ENCODE measurements around the gene TGFBR1.
A peak's percentile ranks its signal among the peaks of the same experiment; 100 is the strongest.
"Not testable (repeated sequence)": the region's sequence is repeated elsewhere in the genome, so short reads cannot be mapped to it uniquely, and the experiment has no call there.

Gene TGFBR1

GRCh38 chr9:99076483-99077171 is 28.3 kb upstream of the TGFBR1 start:
- peak; percentile 56 for DNase-seq

- DNase-seq: no peak
These were observed 26.2 kb upstream of the TGFBR1 start for GRCh38 chr9:99078717-99079116.

- no peak for DNase-seq
These were observed 25.4 kb upstream of the TGFBR1 start for GRCh38 chr9:99079542-99079941.

DNA sequence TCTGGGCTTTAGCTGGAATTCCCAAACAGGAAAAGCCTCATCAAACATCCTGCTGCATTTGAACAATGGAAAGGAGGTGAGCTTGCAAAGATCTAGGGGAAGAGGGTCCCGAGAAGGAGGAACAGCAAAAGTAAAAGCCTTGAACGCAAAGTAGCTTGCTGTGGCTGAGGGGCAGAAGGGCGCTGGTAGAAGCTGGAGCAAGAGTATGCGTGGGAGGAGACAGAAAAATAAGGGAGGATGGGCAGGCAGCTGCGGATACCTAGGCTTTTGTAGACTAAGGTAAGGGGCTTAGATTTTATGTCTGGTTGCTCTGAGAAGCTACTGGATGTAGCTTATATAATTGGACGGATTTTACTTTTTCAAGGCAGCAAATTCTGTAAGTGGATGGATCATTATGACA is 21.9 kb upstream of the TGFBR1 start:
- DNase-seq: no peak

DNA sequence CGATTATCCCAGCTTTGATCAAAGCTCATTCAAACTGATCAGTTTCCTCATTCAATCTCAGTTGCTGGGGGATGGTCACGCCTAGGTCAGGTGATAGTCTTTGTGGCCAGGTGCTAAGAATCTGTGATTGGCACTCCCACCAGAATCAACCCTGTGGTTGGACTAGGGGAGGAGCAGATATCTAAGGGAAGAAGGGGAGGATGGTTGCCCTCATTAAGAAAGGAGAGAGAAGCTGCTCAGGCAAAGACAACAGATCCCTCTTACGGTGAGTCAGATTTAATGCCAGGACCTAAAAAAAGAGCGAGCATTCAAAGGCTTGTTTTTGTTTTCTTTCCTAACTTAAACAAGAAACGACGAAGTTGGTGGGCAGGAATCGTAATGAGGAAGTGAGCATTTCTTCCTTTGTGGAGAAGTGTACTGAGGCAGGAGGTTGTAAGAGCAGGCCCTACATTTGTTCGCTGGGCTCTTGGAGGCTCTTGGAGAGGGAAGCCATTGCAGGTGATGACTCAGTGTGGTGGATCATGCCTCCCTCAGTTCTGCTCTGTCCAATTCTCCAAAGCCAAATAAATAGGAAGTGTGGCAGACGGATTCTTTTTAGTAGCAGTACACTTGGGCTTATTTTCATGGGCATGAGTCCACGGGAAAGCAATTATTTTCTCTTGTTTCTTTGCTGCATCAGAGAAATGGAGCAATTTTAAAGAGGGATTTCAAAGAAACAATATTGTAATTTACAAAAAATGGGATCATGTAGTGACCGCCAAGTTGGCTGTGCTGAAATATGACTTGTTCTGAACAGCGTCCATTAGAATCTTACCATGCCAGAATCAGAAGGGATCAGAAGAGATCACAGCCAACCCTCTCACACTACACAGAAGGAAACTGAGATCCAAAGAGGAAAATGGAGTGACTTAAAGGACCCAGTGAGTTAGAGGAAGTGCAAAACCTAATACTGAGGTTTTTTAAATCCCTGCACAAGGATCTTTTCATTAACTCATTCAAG is 18.7 kb upstream of the TGFBR1 start:
- no peak for DNase-seq

- no peak for DNase-seq
These were observed 17.5 kb upstream of the TGFBR1 start for GRCh38 chr9:99087462-99087861.

GRCh38 chr9:99090336-99091130 is 14.4 kb upstream of the TGFBR1 start:
- DNase-seq: no peak

DNA sequence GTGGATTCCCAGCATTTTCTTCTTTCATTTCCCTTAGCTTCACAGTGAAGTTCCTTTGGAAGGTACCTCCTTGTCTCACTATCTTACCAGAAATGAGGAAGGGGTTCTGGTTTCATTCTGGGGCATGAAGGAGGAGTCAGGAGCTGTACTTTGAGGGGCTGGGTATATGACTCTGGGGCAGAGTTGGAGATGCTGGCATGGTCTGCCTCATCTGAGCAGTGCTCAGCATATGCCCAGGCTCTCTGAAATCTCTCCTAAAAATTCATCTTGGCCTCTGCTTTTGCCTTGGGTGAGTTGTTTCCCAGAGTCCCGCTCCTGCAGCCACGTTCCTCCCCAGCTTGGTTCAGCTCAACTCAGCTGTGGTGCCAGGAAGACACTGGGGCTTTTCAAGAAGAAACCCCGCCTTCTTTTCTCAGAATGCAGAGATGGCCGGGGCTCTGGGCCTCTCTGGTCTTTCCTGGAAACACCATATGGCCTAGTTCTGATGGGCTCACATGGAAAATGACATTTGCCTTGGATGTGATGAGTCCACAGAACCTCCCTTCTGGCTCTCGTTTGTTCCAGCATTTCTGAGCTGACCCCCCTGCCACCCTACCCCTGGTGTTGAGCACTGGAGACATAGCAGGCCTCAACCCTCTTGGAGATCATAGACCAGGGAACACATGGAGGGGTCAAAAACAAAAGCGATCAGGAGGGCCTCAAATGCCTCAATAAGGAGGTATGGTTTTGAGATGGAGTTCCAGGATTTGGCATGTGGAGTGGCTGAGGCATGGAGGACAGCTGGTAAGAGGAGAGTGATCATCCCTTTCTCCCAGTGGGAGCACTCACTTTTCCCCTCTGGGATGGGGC is 12.0 kb upstream of the TGFBR1 start:
- DNase-seq: peak; percentile 39

GRCh38 chr9:99093492-99093791 is 11.5 kb upstream of the TGFBR1 start:
- DNase-seq: no peak

- no peak for DNase-seq
These were observed 9.3 kb upstream of the TGFBR1 start for GRCh38 chr9:99095565-99095964.

DNA sequence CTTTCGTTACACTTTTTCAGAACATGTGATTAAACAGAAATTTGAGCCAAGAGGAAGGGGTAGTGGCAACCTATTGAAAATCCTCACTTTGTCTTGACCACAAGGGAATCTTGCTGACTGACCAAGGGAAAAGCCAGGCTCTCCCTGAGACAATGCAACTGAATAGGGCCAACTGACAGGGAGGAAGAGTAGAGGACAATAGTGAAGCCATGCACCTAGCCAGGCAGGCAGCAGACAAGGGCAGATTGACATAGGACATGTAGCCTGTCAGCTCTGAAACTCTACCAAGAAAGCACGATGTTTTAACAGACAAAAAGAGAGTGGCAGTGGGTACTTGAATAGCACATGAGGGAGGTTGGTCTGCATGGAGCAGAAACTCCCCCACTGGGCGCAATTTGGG is 8.5 kb upstream of the TGFBR1 start:
- no peak for DNase-seq

DNA sequence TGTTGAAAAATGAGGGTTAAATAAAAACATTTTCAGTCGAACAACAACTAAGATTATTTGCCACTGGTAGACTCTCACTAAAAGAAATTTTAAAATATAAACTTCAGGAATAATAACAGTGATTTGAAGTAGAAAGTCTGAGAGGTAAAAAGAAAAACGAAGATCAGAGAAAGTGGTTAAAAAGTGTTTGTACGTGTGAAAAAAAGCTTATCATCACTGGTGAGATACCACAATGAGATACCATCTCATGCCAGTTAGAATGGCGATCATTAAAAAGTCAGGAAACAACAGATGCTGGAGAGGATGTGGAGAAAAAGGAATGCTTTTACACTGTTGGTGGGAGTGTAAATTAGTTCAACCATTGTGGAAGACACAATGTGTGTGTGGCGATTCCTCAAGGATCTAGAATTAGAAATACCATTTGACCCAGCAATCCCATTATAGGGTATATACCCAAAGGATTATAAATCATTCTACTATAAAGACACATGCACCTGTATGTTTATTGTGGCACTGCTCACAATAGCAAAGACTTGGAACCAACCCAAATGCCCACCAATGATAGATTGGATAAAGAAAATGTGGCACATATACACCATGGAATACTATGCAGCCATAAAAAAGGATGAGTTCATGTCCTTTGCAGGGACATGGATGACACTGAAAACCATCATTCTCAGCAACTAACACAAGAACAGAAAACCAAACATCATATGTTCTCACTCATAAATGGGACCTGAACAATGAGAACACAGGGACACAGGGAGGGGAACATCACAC is 4.9 kb upstream of the TGFBR1 start:
- not testable (repeated sequence) for DNase-seq

DNA sequence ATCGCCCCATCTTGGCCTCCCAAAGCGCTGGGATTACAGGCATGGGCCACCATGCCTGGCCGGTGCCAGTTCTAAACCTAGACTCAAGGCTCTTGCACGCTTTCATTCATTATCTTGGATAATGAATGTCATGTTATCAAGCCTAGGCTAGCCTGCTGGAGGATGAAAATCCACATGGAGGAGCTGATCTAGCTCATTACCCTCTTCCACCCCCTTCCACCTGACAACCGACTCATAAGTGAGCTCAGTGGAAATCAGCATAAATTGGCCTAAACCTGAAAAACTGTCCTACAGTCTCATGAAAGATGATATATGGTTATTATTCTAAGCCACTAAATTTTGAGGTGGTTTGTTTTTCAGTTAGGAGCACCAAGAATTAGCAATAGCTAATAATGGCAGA is 3.6 kb upstream of the TGFBR1 start:
- DNase-seq: no peak

GRCh38 chr9:99101812-99102211 is 3.1 kb upstream of the TGFBR1 start:
- DNase-seq: no peak

DNA sequence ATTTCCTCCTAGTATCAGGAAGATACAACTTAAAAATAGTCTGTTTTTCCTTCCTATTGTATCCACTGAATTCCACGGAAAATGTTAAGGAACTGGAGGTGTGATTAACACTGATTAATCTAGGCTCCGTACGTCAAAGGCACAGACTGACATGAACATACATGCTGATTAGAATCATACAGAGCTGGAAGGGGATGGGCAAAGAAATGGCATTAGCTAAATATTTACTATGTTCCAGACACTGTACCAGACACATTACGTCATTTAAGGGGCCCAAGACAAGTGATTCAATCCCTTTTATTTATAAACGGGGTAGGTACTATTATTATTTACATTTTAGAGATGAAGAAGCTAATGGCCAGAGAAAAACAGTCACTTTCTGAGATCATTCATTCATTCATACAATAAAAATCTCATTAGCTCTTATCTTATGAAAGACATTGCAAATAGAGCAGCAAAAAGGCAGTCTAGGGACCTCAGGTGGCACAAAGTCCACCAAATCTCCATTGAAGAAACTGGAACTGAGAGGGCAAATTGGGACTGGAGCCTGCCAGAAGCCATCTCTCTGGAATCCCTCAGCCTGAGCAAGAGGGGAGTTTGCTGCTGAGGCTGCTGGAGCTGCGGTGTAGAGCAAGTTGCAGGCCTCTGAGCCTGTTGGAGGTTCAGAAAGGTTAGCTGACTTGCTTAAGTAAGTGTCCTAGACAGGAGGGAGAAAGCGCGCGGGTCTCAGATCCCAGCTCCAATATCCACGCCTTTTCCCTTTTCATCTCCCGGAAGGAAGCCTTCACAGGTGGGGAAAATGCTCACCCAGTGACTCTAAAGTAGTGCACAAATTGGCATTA is 1.6 kb upstream of the TGFBR1 start:
- DNase-seq: no peak

GRCh38 chr9:99103901-99104458 is 933 bp upstream of the TGFBR1 start:
- no peak for DNase-seq

DNA sequence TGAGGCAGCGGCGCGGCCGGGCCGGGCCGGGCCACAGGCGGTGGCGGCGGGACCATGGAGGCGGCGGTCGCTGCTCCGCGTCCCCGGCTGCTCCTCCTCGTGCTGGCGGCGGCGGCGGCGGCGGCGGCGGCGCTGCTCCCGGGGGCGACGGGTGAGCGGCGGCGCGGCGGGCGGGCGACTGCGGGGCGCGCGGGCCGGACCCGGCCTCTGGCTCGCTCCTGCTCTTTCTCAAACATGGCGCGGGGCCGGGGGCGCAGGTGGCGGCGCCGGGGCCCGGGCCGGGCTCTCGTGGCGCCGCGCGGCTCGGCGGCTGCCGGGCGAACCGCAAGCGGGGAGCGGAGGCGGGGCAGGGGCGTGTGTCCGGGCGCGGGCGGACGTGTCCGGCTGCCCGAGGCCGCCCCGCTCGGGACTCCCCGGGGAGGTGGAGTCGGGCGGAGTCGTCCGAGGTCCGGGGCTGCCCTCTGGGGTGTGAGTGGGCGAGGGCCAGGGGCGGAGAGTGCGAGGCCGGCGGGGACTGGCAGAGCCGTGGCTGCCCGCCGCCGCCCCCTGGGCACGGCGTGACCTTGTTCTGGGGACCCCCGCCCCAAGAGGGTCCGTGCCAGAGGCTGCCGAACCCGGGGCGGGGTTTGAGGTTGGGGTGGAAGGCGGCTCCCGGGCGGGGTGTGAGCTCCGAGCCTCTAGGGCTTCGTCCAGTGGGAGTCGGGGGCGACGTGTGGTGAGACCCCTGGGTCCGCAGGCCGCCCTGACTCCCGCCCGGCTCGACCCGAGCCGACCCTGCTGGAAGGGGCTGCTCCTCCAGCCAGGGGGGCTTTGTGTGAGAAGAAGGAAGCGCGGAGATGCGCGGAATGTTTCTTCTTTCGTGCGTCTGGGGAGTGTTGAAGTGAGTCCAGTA is 485 bp downstream of the TGFBR1 start:
- DNase-seq: no peak

DNA sequence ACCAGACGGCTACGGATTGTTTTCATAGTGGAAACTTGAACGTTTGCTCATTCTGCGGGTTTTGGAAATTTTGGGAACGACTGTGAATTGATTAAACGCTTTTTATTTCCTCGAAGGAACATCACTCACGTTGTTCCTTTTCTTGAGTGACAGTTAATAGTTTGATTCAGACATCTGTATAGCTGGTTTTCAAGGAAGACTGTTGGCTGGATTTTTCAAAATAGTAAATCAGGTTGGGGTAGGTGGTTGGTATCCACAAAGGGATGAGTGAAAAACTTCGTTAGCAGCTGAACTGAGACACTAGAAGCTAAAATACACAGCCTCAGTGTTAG is 1.1 kb downstream of the TGFBR1 start:
- no peak for DNase-seq

GRCh38 chr9:99107421-99107820 is 2.5 kb downstream of the TGFBR1 start:
- no peak for DNase-seq

DNA sequence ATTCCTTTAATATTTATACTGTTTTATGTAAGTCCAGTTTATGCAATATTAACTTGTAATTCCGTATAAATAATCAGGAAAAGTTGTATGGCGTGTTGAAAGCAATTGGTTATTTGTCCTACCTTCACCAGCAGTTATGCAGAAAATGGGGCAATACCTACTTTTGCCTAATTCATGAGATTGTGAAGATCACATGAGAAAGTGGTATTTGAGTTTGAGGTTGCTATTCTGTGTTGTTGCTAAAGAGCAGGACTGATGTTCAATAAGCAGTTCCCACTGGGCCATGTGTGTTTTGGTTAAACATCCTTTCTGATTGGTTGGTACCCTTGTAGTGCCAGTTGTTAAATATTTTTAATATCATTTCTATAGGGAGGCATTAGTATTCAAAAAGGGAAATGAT is 3.2 kb downstream of the TGFBR1 start:
- DNase-seq: peak; percentile 36
